T-helper 1 cell treated with Interleukin-12 subunit alpha and Interleukin-12 subunit beta and Interleukin-4 antibody, amounts not matched to agents 30 μg/mL and 1 μg/mL, for 36 hours (primary cell): ENCODE data around the gene RUNX3.
A peak's percentile ranks its signal among the peaks of the same experiment; 100 is the strongest.

Experiments
- H3K27ac Mint-ChIP-seq: one replicate; pipeline ENCODE4 v1.8.0; 2021; ENCODE audit warnings: mild to moderate bottlenecking, mixed read lengths
- H3K27me3 Mint-ChIP-seq: one replicate; pipeline ENCODE4 v1.8.0; 2021; ENCODE audit warnings: low read depth, mixed read lengths
- H3K36me3 Mint-ChIP-seq: one replicate; pipeline ENCODE4 v1.8.0; 2021; ENCODE audit warnings: low read depth, mixed read lengths
- H3K4me1 Mint-ChIP-seq: one replicate; pipeline ENCODE4 v1.8.0; 2021; ENCODE audit warnings: low read depth, mixed read lengths
- H3K4me3 Mint-ChIP-seq: one replicate; pipeline ENCODE4 v1.8.0; 2021; ENCODE audit warnings: mild to moderate bottlenecking, moderate library complexity, mixed read lengths
- H3K9me3 Mint-ChIP-seq: one replicate; pipeline ENCODE4 v1.8.0; 2021; ENCODE audit warnings: mixed read lengths

RUNX3 gene

GRCh38 chr1:24921938-24922662 lies 8.0 kb downstream of the RUNX3 start:
- H3K4me3 Mint-ChIP-seq = peak overlapping the region; percentile 34
- peaks cover 64% of the 10 kb centered on the region for H3K4me1 Mint-ChIP-seq
- no peaks in the 10 kb centered on the region for H3K9me3 Mint-ChIP-seq
- H3K36me3 Mint-ChIP-seq = peaks cover 65% of the 10 kb centered on the region
- H3K27ac Mint-ChIP-seq = no peak overlapping the region
- H3K27me3 Mint-ChIP-seq = no peaks in the 10 kb centered on the region

- Mint-ChIP-seq H3K27me3 (no peaks in the 10 kb centered on the region), H3K4me1 (peaks cover 59% of the 10 kb centered on the region), H3K9me3 (no peaks in the 10 kb centered on the region), H3K4me3 (no peak overlapping the region), H3K27ac (no peak overlapping the region), H3K36me3 (peaks cover 61% of the 10 kb centered on the region)
These were observed 8.7 kb downstream of the RUNX3 start for GRCh38 chr1:24921412-24921811.

- H3K9me3 Mint-ChIP-seq = no peaks in the 10 kb centered on the region
- H3K4me3 Mint-ChIP-seq = no peak overlapping the region
- H3K27me3 Mint-ChIP-seq = no peaks in the 10 kb centered on the region
- peak overlapping the region; percentile 65 for H3K27ac Mint-ChIP-seq
- H3K36me3 Mint-ChIP-seq = peaks cover 52% of the 10 kb centered on the region
- H3K4me1 Mint-ChIP-seq = peaks cover 53% of the 10 kb centered on the region
These were observed 9.5 kb downstream of the RUNX3 start for GRCh38 chr1:24920533-24920925.

GRCh38 chr1:24919791-24920532 lies 10.1 kb downstream of the RUNX3 start:
- H3K27ac Mint-ChIP-seq = peak overlapping the region; percentile 65
- H3K27me3 Mint-ChIP-seq = no peaks in the 10 kb centered on the region
- H3K4me3 Mint-ChIP-seq = no peak overlapping the region
- peaks cover 50% of the 10 kb centered on the region for H3K36me3 Mint-ChIP-seq
- H3K9me3 Mint-ChIP-seq = no peaks in the 10 kb centered on the region
- H3K4me1 Mint-ChIP-seq = peaks cover 51% of the 10 kb centered on the region

GRCh38 chr1:24918995-24919605 lies 11.0 kb downstream of the RUNX3 start:
- Mint-ChIP-seq H3K27ac (no peak overlapping the region), H3K36me3 (peaks cover 49% of the 10 kb centered on the region), H3K4me3 (no peak overlapping the region), H3K27me3 (no peaks in the 10 kb centered on the region), H3K9me3 (no peaks in the 10 kb centered on the region), H3K4me1 (peaks cover 49% of the 10 kb centered on the region)

GRCh38 chr1:24918370-24918769 lies 11.7 kb downstream of the RUNX3 start:
- no peaks in the 10 kb centered on the region for H3K27me3 Mint-ChIP-seq
- no peak overlapping the region for H3K27ac Mint-ChIP-seq
- H3K4me3 Mint-ChIP-seq = no peak overlapping the region
- H3K36me3 Mint-ChIP-seq = peaks cover 48% of the 10 kb centered on the region
- H3K4me1 Mint-ChIP-seq = peaks cover 42% of the 10 kb centered on the region
- H3K9me3 Mint-ChIP-seq = no peaks in the 10 kb centered on the region

GRCh38 chr1:24917327-24918074 lies 12.6 kb downstream of the RUNX3 start:
- H3K4me3 Mint-ChIP-seq = no peak overlapping the region
- peaks cover 46% of the 10 kb centered on the region for H3K36me3 Mint-ChIP-seq
- no peaks in the 10 kb centered on the region for H3K9me3 Mint-ChIP-seq
- no peaks in the 10 kb centered on the region for H3K27me3 Mint-ChIP-seq
- H3K27ac Mint-ChIP-seq = peak overlapping the region; percentile 15
- peaks cover 40% of the 10 kb centered on the region for H3K4me1 Mint-ChIP-seq

GRCh38 chr1:24915816-24916602 lies 14.1 kb downstream of the RUNX3 start:
- Mint-ChIP-seq H3K27me3 (no peaks in the 10 kb centered on the region), H3K36me3 (peaks cover 50% of the 10 kb centered on the region), H3K4me1 (peaks cover 46% of the 10 kb centered on the region), H3K9me3 (no peaks in the 10 kb centered on the region), H3K27ac (no peak overlapping the region), H3K4me3 (no peak overlapping the region)

- peaks cover 48% of the 10 kb centered on the region for H3K36me3 Mint-ChIP-seq
- no peak overlapping the region for H3K27ac Mint-ChIP-seq
- peaks cover 43% of the 10 kb centered on the region for H3K4me1 Mint-ChIP-seq
- no peaks in the 10 kb centered on the region for H3K9me3 Mint-ChIP-seq
- H3K4me3 Mint-ChIP-seq = no peak overlapping the region
- H3K27me3 Mint-ChIP-seq = no peaks in the 10 kb centered on the region
These were observed 15.6 kb downstream of the RUNX3 start for GRCh38 chr1:24914226-24915069.

GRCh38 chr1:24913616-24914225 lies 16.4 kb downstream of the RUNX3 start:
- Mint-ChIP-seq H3K27me3 (no peaks in the 10 kb centered on the region), H3K4me1 (peaks cover 44% of the 10 kb centered on the region), H3K9me3 (no peaks in the 10 kb centered on the region), H3K36me3 (peaks cover 51% of the 10 kb centered on the region), H3K4me3 (no peak overlapping the region), H3K27ac (no peak overlapping the region)

- H3K9me3 Mint-ChIP-seq = no peaks in the 10 kb centered on the region
- no peaks in the 10 kb centered on the region for H3K27me3 Mint-ChIP-seq
- H3K36me3 Mint-ChIP-seq = peaks cover 47% of the 10 kb centered on the region
- peaks cover 43% of the 10 kb centered on the region for H3K4me1 Mint-ChIP-seq
- no peak overlapping the region for H3K27ac Mint-ChIP-seq
- no peak overlapping the region for H3K4me3 Mint-ChIP-seq
These were observed 16.8 kb downstream of the RUNX3 start for GRCh38 chr1:24913274-24913604.

- Mint-ChIP-seq H3K4me1 (peaks cover 45% of the 10 kb centered on the region), H3K4me3 (no peak overlapping the region)
These were observed 17.5 kb downstream of the RUNX3 start for GRCh38 chr1:24912376-24913273.

More at GRCh38 chr1:24912376-24913273, 17.5 kb downstream of the RUNX3 start:
- Mint-ChIP-seq H3K27ac (peak overlapping the region; percentile 73), H3K36me3 (peaks cover 50% of the 10 kb centered on the region), H3K27me3 (no peaks in the 10 kb centered on the region), H3K9me3 (no peaks in the 10 kb centered on the region)
